Fibroblast of lung (primary cell): ENCODE results near the gene CAPN14. TPM values are rescaled to one million over a fixed set of nuclear protein-coding genes. Genes with fewer than 3 reads are reported as not detected.

Experiments used
- DNase-seq, 2 donors: peaks; one replicate each; pipeline versions ENCODE4 v3.0.0 to v3.0.0-alpha.2; 2010; ENCODE audit warnings: low read depth in 2 of 2
- H2AFZ ChIP-seq: 2 replicates; pipeline ENCODE4 v1.5.1; 2012; ENCODE audit warnings: low read length, control low read depth, inconsistent platforms
- H3K27ac ChIP-seq: 2 replicates; pipeline ENCODE4 v1.5.1; 2011; ENCODE audit warnings: low read length, control low read depth; ENCODE audit not compliant: insufficient read depth
- H3K27me3 ChIP-seq: 2 replicates; pipeline ENCODE4 v1.5.1; 2011; ENCODE audit warnings: mild to moderate bottlenecking, low read length; ENCODE audit not compliant: control insufficient read depth, insufficient read depth
- H3K36me3 ChIP-seq: 2 replicates; pipeline ENCODE4 v1.5.1; 2011; ENCODE audit warnings: low read length; ENCODE audit not compliant: control insufficient read depth, insufficient read depth
- H3K4me1 ChIP-seq: 2 replicates; pipeline ENCODE4 v1.5.1; 2011; ENCODE audit warnings: low read length; ENCODE audit not compliant: control insufficient read depth, insufficient read depth; ENCODE audit errors: extremely low read depth
- H3K4me2 ChIP-seq: 2 replicates; pipeline ENCODE4 v1.5.1; 2011; ENCODE audit warnings: low read length, control low read depth; ENCODE audit not compliant: insufficient read depth; ENCODE audit errors: extremely low read depth
- H3K4me3 ChIP-seq, 4 experiments: fragments of 200-600 bp in 1 of 4; sonication (generic) in 1 of 4; replicated peaks in 1 of 4; 2 replicates each; pipeline ENCODE4 v1.5.1; 2011 to 2016; ENCODE audit warnings: low read length in 4 of 4, low read depth in 3 of 4, mild to moderate bottlenecking in 3 of 4, control low read depth in 2 of 4, inconsistent platforms in 1 of 4, mixed read lengths in 1 of 4; ENCODE audit not compliant: insufficient read depth in 1 of 4; ENCODE audit errors: control extremely low read depth in 1 of 4
- H3K79me2 ChIP-seq: 2 replicates; pipeline ENCODE4 v1.5.1; 2012; ENCODE audit warnings: mild to moderate bottlenecking, low read length, inconsistent platforms; ENCODE audit not compliant: control insufficient read depth, insufficient read depth
- H3K9ac ChIP-seq: 2 replicates; pipeline ENCODE4 v1.5.1; 2011; ENCODE audit warnings: mild to moderate bottlenecking, low read length, control low read depth; ENCODE audit not compliant: insufficient read depth
- H3K9me3 ChIP-seq: 2 replicates; pipeline ENCODE4 v1.5.1; 2012; ENCODE audit warnings: low read depth, low read length; ENCODE audit not compliant: control insufficient read depth, insufficient read depth
- H4K20me1 ChIP-seq: 2 replicates; pipeline ENCODE4 v1.5.1; 2011; ENCODE audit warnings: low read length; ENCODE audit not compliant: control insufficient read depth, insufficient read depth; ENCODE audit errors: extremely low read depth
- EZH2 ChIP-seq: IDR thresholded peaks from 2 replicates; pipeline ENCODE4 v1.5.1; 2012; ENCODE audit warnings: low read length, control low read depth, mild to moderate bottlenecking; ENCODE audit errors: missing control alignments
- polyA plus RNA-seq, 2 donors: library from polyadenylated mRNA; depleted of rRNA in 1 of 2; stranded (reverse) in 1 of 2; unstranded in 1 of 2; fragments of >200 nt; gene quantifications; 2 replicates each; pipeline ENCODE4 v1.2.1, GENCODE V29; 2011 to 2012; ENCODE audit warnings: missing spikeins in 1 of 2
- total RNA-seq: library from RNA; depleted of rRNA; stranded (reverse); fragments of >200 nt; gene quantifications from 2 replicates; pipeline ENCODE4 v1.2.1, GENCODE V29; 2014
- TF ChIP-seq, protein P1 (sequence below), 2 donors: IDR thresholded peaks in 1 of 2; conservative IDR thresholded peaks in 1 of 2; 1 replicate in 1 of 2; 2 replicates in 1 of 2; pipeline ENCODE4 v1.5.1; 2011 to 2012; ENCODE audit warnings: low read length in 2 of 2, control low read depth in 1 of 2, inconsistent platforms in 1 of 2, low read depth in 1 of 2, mild to moderate bottlenecking in 1 of 2

CAPN14 gene
- total and polyA plus RNA-seq, 2 donors (not counting 1 experiment from before 2014, with no cell fraction given): 0.05 to 0.17 TPM

DNA sequence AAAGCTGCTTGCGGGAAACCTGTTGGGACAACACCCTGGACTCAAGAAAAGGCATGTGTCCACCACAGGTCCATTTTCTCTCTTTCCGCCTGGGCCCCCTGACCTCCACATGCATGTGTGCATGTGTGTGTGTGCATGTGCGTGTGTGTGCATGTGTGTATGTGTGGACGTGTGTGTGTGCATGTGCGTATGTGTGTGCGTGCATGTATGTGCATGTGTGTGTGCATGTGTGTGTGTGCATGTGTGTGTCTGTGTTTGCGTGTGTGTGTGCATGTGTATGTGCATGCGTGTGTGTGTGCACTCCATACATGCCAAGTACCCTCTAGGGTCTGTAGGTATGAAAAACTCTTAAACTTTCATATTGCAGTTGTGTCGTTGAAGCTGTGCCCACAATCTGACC lies 16.3 kb downstream of the CAPN14 start:
- H3K4me1 ChIP-seq: no peaks in the 10 kb centered on the region
- no peak overlapping the region for H3K4me3 ChIP-seq
- H3K27me3 ChIP-seq: no peaks in the 10 kb centered on the region
- TF ChIP-seq, protein P1, sequence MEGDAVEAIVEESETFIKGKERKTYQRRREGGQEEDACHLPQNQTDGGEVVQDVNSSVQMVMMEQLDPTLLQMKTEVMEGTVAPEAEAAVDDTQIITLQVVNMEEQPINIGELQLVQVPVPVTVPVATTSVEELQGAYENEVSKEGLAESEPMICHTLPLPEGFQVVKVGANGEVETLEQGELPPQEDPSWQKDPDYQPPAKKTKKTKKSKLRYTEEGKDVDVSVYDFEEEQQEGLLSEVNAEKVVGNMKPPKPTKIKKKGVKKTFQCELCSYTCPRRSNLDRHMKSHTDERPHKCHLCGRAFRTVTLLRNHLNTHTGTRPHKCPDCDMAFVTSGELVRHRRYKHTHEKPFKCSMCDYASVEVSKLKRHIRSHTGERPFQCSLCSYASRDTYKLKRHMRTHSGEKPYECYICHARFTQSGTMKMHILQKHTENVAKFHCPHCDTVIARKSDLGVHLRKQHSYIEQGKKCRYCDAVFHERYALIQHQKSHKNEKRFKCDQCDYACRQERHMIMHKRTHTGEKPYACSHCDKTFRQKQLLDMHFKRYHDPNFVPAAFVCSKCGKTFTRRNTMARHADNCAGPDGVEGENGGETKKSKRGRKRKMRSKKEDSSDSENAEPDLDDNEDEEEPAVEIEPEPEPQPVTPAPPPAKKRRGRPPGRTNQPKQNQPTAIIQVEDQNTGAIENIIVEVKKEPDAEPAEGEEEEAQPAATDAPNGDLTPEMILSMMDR (conservative IDR thresholded peaks at IDR 0.05 in 1 of 2, IDR thresholded peaks at IDR 0.05 in 1 of 2; ENCODE audit: low read depth in 1 of 2, low read length in 2 of 2): no peak
- no peak for TF ChIP-seq EZH2
- H3K36me3 ChIP-seq: no peaks in the 10 kb centered on the region
- H3K9me3 ChIP-seq: no peaks in the 10 kb centered on the region
- no peak overlapping the region for H2AFZ ChIP-seq
- no peaks in the 10 kb centered on the region for H4K20me1 ChIP-seq
- no peak for DNase-seq
- H3K27ac ChIP-seq: no peak overlapping the region
- H3K79me2 ChIP-seq: no peaks in the 10 kb centered on the region
- no peak overlapping the region for H3K4me2 ChIP-seq
- no peak overlapping the region for H3K9ac ChIP-seq

DNA sequence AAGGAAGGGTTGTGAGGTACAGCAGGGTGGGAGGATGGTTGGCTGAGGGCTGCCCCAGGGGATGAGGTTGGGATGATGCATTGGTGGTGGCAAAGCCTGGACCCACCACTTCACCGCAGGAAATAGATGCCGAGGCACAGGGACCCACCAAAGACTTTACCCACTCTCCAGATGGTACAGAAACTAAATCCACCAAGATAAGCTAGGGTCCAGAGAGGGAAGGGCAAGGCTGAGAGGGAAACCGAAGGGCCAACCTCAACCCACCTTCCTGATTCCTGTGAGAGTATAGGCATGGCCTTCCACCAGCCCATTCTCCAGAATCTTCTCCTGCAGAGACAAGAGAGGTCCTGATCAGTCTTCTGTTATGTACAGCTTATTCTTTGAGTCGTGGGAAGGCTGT lies 18.1 kb downstream of the CAPN14 start:
- no peak for DNase-seq
- no peaks in the 10 kb centered on the region for H3K9me3 ChIP-seq
- no peaks in the 10 kb centered on the region for H4K20me1 ChIP-seq
- no peak overlapping the region for H3K27ac ChIP-seq
- no peak overlapping the region for H3K4me3 ChIP-seq
- H3K4me2 ChIP-seq: no peak overlapping the region
- no peak overlapping the region for H2AFZ ChIP-seq
- H3K4me1 ChIP-seq: no peaks in the 10 kb centered on the region
- H3K27me3 ChIP-seq: no peaks in the 10 kb centered on the region
- TF ChIP-seq EZH2: no peak
- H3K9ac ChIP-seq: no peak overlapping the region
- no peaks in the 10 kb centered on the region for H3K79me2 ChIP-seq
- H3K36me3 ChIP-seq: no peaks in the 10 kb centered on the region

DNA sequence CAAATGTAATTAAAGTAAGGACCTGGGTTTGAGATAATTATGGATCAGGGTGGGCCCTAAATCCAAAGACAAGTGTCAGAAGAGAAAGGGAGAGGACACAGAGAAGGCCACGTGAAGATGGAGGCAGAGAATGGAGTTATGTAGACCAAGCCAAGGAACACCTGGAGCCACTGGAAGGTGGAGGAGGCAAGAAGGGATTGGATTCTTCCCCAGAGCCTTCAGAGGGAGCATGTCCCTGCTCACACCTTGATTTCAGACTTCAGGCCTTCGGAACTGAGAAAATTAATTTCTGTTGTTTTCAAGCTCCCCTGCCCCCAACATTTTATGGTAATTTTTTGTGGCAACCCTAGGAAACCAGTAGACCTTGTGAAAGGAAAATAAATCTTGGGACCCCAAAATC lies 19.6 kb downstream of the CAPN14 start:
- Histone ChIP-seq H3K9ac (no peak overlapping the region), H3K27ac (no peak overlapping the region), H3K36me3 (no peaks in the 10 kb centered on the region), H3K79me2 (no peaks in the 10 kb centered on the region), H2AFZ (no peak overlapping the region), H3K4me1 (no peaks in the 10 kb centered on the region), H3K27me3 (no peaks in the 10 kb centered on the region), H4K20me1 (no peaks in the 10 kb centered on the region), H3K4me3 (no peak overlapping the region), H3K4me2 (no peak overlapping the region), H3K9me3 (no peaks in the 10 kb centered on the region)
- no peak for TF ChIP-seq EZH2
- TF ChIP-seq, protein P1 (conservative IDR thresholded peaks at IDR 0.05 in 1 of 2, IDR thresholded peaks at IDR 0.05 in 1 of 2; ENCODE audit: low read depth in 1 of 2, low read length in 2 of 2): no peak
- DNase-seq: no peak
